GM21390 (cell line): ENCODE results near the gene PYGO2.

ENCODE experiments used
- ATAC-seq: cut with Tn5 transposase; IDR thresholded peaks from one replicate; pipeline ENCODE4 v1.9.1; 2021; ENCODE audit not compliant: unreplicated experiment

Gene PYGO2

GRCh38 chr1:154961207-154962155 lies at the start of gene PYGO2:
PYGO2 (minus strand) TSS chr1:154961782; CDS start chr1:154961576, 206 bp downstream.
- ATAC-seq, result peak; percentile 68

GRCh38 chr1:155011004-155011416 lies 49.4 kb upstream of the PYGO2 start:
- ATAC-seq, result no peak

- no peak for ATAC-seq
Observed at GRCh38 chr1:155010211-155010918, 48.8 kb upstream of the PYGO2 start.

GRCh38 chr1:155009742-155010141 lies 48.2 kb upstream of the PYGO2 start:
- ATAC-seq, result no peak

GRCh38 chr1:155009221-155009711 lies 47.7 kb upstream of the PYGO2 start:
- no peak for ATAC-seq

- ATAC-seq, result no peak
Observed at GRCh38 chr1:155008015-155008941, 46.7 kb upstream of the PYGO2 start.

- no peak for ATAC-seq
Observed at GRCh38 chr1:155007251-155007828, 45.8 kb upstream of the PYGO2 start.

- no peak for ATAC-seq
Observed at GRCh38 chr1:155006601-155007101, 45.1 kb upstream of the PYGO2 start.

GRCh38 chr1:155005076-155006011 lies 43.8 kb upstream of the PYGO2 start:
- ATAC-seq, result no peak

GRCh38 chr1:155004352-155005075 lies 42.9 kb upstream of the PYGO2 start:
- ATAC-seq, result no peak

- no peak for ATAC-seq
Observed at GRCh38 chr1:155003766-155004351, 42.3 kb upstream of the PYGO2 start.

GRCh38 chr1:155003227-155003765 lies 41.7 kb upstream of the PYGO2 start:
- no peak for ATAC-seq

GRCh38 chr1:155002464-155003226 lies 41.1 kb upstream of the PYGO2 start, which contains the start of gene ZBTB7B:
ZBTB7B (plus strand) TSS chr1:155002802; CDS start chr1:155014661, 11,859 bp downstream.
- ATAC-seq, result no peak

- no peak for ATAC-seq
Observed at GRCh38 chr1:155001675-155002463, 40.3 kb upstream of the PYGO2 start.

- ATAC-seq, result no peak
Observed at GRCh38 chr1:155001425-155001674, 39.8 kb upstream of the PYGO2 start.

GRCh38 chr1:155000726-155001424 lies 39.3 kb upstream of the PYGO2 start:
- peak; percentile 43 for ATAC-seq
